HG02981 (cell line): ENCODE measurements around the gene STK11IP.

Experiments
- ATAC-seq: cut with Tn5 transposase; IDR thresholded peaks from one replicate; pipeline ENCODE4 v1.9.1; 2021; ENCODE audit warnings: mild to moderate bottlenecking, moderate library complexity; ENCODE audit not compliant: unreplicated experiment

Gene STK11IP

DNA sequence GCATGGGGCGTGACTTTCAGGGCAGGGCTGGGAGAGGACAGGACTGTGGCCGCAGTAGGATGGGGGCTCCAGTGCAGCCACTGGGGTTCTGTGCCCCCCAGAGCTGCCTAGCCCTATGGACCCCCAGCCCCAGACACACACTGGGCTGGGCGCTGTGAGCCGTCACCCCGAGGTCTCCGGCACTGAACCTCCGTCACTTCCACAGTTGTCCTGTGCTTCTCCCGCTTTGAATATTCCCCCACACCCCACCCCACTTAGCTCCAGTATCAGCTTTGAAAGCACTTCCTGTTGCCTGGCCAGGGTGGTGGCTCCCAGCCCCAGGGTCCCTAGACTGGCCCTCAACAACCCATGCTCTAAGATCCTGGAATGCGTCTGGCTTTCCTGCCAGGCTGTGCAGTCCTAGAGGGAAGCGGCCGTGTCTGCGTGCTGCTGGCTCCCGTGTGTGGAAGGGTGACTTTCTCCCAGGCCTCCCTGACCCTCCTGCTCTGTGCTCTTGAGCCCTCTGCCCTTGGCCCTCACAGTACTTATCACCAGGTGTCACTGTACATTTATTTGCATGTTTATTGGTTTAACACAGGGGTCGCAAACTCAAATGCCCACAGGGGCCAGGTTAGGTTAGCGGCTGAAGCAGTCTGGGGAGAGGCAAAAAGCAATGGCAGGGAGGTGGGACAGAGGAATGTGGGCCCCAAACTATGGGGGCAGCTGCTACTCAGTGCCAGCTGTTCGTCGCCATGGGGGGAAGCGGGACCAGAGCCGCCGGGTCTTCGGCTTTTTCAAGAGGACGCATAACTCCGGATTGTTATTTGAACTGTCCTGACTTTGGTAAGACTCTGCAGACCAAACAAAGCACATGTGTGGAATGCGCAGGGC is 36.2 kb upstream of the STK11IP start:
- ATAC-seq, result no peak

DNA sequence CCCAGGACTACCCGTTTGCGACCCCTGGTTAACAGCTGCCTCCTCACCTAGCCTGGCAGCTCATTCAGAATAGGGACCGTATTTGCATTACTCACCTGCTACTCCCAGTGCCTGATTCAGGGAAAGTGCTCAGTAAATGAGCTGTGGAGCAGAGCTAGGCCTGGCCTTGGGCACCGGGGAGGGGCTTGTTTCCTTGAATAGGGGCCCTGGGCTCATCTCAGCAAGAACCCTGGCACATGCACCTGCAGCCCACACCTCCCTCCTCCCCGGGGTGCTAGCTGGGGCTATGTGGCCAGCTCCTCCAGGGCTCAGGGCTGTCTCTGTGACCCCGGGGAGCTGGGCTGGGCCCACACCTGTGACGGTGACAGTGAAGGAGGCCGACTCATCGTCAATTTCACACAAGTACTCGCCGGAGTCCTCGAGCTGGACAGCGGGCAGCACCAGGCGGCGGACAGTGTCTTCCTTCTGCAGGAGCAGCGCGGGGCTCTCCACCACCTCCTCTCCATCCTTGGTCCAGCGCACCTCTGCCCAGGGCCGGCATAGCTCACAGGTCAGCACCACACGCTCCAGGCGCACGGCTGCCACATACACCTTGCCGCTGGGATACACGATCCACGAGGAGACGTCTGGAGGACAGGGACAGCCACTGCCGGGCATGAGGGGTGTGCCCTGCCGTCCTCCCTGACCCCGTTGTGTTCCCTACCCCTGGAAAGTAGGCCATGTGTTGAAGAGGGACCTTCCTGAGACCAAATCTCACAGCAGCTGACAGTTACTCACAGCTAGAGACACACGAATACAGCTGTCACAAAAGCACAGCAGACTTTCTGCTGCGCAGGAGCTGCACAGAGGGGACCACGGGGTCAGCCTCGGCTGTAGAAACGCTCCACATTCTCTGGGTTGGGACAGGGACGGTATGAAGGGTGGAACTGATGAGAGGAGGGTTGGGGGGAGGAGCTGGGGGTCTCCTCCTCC is 35.3 kb upstream of the STK11IP start:
- ATAC-seq, result no peak

DNA sequence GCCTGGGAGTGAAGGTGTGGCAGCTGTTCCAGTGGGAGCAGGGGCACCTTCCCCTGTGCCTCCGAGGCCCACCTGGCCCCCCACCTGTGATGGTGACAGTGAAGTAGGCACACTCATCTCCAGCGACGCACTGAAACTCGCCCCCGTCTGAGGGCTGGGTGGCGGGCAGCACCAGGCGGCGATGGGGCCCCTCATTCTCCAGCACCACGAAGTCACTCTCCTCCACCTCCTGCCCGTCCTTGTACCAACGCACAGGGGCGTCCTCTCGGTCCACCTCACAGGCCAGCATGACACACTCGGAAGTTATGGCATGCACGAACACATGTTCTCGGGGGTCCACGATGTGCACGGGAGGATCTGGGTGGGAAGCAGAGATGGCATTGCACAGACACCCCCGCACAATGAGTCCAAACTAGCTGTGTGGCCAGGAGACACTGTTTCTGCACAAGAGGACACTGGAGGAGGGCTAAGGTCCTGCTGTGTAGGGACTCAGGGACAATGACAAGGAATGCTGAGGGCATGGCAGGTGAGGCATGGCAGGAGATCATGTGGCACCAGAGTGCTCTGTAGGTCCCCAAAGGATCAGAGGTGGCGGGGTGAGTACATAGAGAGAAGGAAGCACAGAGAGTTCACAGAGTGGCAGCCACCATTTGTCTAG is 34.3 kb upstream of the STK11IP start:
- no peak for ATAC-seq

DNA sequence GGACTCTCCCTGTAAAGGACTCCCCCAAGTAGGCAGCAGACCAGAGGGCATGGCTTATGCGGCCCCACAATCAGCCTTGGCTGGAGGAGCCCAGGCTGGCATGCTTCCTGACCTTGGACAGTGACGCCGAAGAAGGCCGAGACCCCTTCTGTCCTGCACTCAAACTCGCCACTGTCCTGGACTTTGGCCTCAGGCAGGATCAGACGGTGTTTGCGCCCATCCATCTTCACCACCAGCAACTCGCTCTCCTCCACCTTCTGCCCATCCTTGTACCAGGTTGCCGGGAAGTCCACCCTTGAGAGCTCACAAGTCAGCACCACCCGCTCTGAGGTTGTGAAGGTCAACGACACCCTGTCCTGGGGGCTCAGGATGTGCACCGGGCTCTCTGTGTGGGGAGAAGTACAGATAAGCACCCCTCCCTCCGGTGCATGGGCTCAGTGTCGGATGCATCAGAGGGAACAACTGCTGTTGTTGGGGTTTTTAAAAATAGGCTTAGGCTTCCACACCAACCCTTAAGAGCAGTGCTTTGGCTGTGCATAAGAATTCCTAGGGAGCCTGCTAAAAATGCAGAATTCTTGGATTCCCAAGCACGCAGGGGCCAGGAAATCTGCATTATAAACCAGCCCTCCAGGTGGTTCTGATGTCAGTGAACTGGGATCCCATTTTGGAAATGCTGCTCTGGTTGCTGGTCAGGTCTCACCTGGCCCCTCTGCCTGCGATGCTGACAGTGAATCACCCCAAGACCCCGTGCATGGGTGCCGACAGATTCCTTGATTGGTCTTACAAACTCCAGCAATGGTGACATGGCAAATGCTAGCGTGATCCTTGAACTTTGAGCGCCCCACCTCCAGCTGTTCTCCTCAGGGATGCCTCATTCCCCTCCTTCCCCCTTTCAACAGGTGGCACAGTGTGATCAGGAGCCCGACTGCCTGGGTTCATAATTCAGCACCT is 32.3 kb upstream of the STK11IP start:
- ATAC-seq, result no peak

DNA sequence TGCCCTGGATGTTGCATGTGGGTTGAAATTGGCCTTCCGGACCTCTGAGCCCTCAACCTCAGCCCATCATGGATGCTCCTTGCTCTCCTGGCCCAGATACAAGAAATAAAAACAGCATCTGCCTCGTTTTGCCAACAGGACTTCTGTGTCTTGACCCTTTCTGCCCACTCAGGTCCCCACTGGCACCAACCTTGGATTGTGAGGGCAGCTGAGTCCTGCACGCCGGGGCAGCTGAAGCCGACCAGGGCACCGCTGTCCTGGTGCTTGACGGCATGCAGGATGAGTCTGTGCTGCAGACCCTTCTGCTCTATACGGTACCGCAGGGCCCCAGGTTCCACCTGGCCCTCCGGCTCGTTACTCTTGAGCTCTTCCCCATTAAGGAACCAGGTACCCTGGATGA is 31.0 kb upstream of the STK11IP start:
- ATAC-seq, result no peak

DNA sequence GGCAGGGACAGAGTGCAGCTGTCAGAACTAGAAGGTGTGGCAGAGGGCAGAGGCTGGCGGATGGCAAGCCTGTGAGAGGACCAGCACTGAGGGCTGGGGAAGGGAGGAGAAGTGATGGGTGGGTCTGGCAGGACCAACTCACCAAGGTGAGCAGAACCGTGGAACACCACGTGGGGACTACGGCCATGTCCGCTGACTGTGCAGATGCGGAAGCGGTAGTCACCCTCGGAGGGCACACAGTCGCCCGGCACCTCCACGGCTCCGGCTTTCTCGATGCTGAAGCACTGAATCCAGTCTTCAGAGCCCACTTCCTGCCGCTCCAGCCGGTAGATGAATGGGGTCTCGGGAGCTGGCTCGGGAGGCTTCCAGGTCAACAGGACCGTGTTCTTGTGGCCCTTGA is 30.5 kb upstream of the STK11IP start:
- ATAC-seq, result no peak

DNA sequence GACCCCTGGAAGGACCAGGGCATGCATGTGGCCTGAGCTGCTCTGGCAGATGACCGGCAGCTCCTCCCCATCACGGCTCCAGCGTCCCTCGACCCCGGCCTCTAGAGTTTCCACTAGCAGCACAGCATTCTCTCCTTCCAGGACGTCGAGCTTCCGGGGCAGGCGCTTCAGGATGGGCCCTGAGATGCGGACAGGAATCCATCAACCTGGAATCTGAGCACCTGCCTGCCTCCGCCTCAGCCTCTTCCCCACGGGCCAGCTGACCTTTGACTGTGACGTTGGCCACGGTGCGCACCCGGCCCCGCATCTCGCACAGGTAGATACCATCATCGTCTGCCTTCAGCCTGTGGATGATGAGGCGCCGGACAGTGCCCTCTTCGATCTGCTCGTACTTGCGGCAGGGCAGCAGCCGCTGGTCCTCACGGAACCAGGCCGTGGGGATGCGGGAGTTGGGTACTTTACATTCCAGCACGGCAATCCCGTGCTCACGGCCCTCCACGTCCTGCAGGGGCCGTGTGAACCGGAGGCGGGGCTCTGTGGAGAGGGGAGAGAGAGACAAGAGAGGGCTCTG is 29.8 kb upstream of the STK11IP start:
- ATAC-seq, result no peak

DNA sequence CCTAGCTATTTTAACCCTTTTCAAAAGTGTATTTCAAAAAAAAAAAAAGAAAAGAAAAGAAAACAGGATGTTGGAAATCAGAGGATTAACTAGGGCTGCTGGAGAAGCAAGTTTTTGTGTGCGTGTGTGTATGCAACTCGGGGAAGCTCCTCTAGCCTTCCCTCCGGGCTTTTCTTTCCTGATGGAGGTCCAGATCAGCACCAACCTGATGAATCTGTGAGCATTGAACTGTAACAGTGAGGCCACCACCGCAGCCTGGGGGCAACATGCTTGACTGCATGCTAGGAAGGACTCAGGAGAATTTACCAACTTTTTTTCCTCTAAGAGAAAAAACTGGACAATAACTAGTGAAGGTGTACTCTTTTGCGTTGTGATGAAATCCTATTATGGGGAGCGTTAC is 28.6 kb upstream of the STK11IP start:
- ATAC-seq, result no peak

DNA sequence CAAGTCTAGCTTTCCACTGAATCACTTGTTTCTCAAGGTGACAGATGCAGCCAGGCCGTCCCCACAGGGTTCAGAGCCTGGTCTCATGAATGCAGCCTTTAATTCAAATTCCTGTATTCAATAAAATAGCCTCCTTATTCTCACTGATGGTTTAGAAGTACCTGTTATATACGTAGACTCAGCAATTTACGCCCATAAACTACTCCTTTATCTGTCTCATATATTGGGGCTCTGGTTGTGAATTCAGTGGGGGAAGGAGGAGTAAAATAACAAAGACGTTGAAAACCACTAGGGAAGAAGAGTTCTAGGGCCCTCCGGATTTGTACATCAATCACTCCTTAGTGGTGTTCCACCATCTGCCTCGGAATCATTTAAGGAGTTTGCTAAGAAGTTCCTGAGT is 28.0 kb upstream of the STK11IP start:
- ATAC-seq, result no peak

DNA sequence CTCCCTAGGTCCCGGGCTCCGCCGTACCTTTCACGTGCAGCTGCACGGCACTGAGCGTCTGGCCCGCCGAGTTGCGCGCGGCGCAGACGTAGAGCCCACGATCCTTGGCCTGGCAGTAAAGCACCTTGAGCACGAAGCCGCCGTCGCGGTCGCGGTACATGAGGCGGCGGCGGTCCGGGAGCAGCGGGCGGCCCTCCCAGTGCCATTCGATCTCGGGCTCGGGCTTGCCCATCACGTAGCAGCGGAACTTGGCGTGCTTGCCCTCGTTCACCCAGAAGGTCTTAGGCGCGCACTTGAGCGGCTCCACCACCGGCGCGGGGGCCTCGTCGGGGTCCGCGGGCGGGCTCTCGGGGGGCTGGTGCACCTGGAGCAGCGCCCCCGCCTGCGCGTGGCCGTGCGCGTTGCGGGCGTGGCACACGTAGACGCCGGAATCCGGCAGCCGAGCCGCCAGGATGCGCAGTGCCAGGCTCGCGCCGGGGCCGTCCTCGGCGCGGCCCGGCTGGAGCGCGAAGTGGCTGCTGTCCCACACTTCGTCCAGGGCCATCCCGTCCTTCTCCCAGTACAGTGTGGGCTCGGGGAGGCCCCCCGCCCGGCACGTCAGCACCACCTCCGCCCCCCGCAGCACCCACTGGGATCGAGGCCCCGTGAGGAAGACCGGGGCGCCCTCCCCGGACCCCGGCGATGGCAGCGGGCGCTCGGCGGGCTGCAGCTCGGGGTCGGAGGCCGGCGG is 27.3 kb upstream of the STK11IP start:
- ATAC-seq, result no peak

DNA sequence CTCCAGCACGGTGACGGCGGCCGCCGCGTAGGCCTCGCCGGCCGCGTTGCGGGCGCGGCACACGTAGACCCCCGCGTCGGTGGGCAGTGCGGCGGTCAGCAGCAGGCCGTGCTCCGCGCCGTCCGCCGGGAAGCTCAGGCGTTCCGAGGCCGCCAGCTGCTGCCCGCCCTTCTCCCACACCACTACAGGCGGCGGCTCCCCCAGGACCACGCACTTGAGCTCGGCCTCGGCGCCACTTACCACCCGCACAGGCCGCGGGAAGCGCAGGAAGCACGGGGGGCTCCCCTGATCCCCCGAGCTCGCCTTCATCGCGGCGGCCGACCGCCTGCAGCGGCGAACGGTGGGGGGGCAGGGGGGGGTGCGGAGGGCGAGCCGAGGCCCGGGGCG is 26.7 kb upstream of the STK11IP start:
- ATAC-seq, result no peak

DNA sequence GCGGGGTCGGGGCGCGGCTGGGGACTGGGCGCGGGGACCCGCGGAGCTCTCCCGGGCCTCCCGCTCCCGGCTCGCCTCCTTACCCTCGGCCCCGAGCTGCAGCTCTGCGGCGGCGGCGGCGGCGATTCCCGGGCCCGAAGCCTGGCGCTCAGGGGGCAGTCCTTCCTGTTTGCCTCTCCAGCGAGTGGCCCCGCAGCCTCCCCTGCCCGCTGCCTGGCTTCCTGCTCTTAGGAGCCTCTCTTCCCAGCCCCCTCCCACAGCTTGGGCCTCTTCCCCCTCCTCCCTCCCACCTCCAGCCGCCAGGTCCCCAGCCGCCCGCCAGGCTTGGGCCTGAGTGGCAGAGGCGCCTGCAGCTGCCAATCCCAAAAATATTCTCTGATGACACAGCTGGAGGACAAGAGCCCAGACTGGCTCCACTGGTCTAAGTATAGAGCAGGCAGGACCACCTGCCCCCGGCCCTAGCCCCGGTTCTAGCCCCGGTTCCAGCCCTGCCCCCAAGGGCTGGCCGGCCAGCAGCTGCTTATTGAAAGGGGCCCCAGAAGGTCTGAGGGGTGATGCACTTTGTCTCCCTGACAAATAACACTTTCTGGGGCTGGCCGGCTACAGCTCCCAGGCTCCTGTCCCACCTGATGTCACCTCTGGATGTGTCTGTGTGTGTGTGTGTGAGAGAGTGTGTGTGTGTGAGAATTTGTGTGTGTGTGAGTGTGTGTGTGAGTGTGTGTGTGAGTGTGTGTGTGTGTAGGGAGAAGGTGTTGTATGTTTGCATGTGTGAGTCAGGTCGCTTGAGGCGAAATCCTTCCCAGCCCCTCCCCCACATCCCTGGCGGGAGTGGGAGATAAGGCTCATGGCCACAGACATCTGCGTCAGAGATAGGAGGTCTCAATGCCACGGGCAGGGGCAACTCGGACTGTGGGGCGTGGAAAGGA is 26.1 kb upstream of the STK11IP start, which contains the start of gene OBSL1:
OBSL1 (minus strand) TSS at position 229 of the 926 bp plus-strand sequence. CDS start 307 bp downstream, outside the sequence.
- no peak for ATAC-seq

DNA sequence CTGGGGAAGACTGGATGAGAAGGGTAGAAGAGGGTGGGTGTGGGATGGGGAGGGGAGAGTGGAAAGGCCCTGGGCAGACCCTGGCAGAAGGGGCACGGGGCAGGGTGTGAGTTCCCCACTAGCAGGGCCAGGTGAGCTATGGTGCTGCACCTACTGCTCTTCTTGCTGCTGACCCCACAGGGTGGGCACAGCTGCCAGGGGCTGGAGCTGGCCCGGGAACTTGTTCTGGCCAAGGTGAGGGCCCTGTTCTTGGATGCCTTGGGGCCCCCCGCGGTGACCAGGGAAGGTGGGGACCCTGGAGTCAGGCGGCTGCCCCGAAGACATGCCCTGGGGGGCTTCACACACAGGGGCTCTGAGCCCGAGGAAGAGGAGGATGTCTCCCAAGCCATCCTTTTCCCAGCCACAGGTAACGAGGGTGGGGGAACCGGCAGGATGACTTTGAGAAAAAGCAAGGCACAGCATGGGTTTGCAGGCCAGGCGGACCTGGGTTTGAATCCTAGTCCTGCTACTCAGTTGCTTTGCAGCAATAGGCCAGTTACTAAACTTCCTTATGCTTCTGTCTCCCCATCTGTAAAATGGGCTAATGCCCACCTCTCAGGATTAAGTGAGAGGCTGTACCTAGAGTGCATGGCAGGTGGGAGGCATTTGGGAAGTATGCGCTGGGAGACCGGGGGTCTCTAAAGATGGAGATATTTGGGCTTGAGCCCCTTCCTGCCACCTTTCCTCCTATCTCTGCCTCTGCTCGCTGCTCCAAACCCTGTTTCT is 25.2 kb upstream of the STK11IP start, which contains the start of gene INHA:
INHA (plus strand) TSS at position 74 of the 765 bp plus-strand sequence; CDS start at position 139, 65 bp downstream.
- ATAC-seq, result no peak

DNA sequence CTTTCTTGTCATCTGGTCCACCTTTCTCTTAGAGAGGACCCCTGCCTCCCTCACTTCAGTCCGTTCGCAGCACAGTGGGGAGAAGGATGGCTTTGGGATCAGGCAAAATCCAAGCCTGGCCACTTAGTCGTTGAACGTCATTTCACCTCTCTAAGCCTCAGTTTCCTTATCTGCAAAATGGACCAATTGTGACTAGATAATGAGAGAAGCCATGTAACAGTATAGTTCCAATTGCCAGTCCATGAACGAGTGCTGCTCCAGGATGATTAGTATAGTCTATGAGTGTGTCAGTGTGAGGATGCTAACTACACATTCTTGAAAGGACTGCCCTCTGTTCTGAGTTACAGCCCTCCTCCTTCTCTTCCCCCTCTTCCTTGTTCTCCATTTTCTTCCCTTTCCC is 24.5 kb upstream of the STK11IP start:
- no peak for ATAC-seq

DNA sequence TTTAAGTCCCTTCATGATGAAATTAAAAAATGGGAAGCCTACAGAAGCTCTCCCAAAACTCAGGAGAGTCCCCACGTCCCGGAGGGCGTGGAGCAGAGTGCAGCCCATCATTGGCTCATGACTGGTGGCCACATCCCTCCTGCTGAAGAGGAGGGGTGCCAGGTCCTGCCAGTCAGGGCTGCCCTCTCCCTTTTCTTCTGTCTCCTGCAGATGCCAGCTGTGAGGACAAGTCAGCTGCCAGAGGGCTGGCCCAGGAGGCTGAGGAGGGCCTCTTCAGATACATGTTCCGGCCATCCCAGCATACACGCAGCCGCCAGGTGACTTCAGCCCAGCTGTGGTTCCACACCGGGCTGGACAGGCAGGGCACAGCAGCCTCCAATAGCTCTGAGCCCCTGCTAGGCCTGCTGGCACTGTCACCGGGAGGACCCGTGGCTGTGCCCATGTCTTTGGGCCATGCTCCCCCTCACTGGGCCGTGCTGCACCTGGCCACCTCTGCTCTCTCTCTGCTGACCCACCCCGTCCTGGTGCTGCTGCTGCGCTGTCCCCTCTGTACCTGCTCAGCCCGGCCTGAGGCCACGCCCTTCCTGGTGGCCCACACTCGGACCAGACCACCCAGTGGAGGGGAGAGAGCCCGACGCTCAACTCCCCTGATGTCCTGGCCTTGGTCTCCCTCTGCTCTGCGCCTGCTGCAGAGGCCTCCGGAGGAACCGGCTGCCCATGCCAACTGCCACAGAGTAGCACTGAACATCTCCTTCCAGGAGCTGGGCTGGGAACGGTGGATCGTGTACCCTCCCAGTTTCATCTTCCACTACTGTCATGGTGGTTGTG is 23.0 kb upstream of the STK11IP start:
- no peak for ATAC-seq
